ENCODE measurements around the gene NOC4L.

The NOC4L gene

GRCh38 chr12:132199526-132200319, 55.5 kb downstream of the NOC4L start:
- H3K9ac ChIP-seq (ENCODE audit: insufficient read length, low read depth), result no peak overlapping the region
- no peaks in the 10 kb centered on the region for H3K36me3 ChIP-seq (ENCODE audit: insufficient read depth, insufficient read length, low read length)
- H3K4me3 ChIP-seq (ENCODE audit: insufficient read length, low read depth), result no peak overlapping the region
- TF ChIP-seq YY1 (IDR thresholded peaks at IDR 0.05; ENCODE audit: insufficient read depth, insufficient read length), result no peak
- TF ChIP-seq SUZ12 (IDR thresholded peaks at IDR 0.05; ENCODE audit: extremely low read depth, insufficient read depth, insufficient read length), result no peak
- TF ChIP-seq ZNF274 (IDR thresholded peaks at IDR 0.05; ENCODE audit: low read depth, low read length), result no peak
- no peaks in the 10 kb centered on the region for H3K9me3 ChIP-seq (ENCODE audit: insufficient read depth, low read length)
- no peak for DNase-seq (ENCODE audit: low read depth, low spot score)
- peaks cover 71% of the 10 kb centered on the region for H3K27me3 ChIP-seq (ENCODE audit: insufficient read depth, insufficient read length)
- peaks cover 2% of the 10 kb centered on the region for H3K4me1 ChIP-seq (ENCODE audit: insufficient read depth, insufficient read length)

GRCh38 chr12:132200800-132201199, 56.5 kb downstream of the NOC4L start:
- Histone ChIP-seq H3K27me3 (ENCODE audit: insufficient read depth, insufficient read length) (peaks cover 76% of the 10 kb centered on the region), H3K9me3 (ENCODE audit: insufficient read depth, low read length) (no peaks in the 10 kb centered on the region), H3K4me1 (ENCODE audit: insufficient read depth, insufficient read length) (peaks cover 2% of the 10 kb centered on the region), H3K9ac (ENCODE audit: insufficient read length, low read depth) (no peak overlapping the region), H3K4me3 (ENCODE audit: insufficient read length, low read depth) (no peak overlapping the region), H3K36me3 (ENCODE audit: insufficient read depth, insufficient read length, low read length) (no peaks in the 10 kb centered on the region)
- no peak for TF ChIP-seq YY1 (IDR thresholded peaks at IDR 0.05; ENCODE audit: insufficient read depth, insufficient read length)
- no peak for TF ChIP-seq SUZ12 (IDR thresholded peaks at IDR 0.05; ENCODE audit: extremely low read depth, insufficient read depth, insufficient read length)
- TF ChIP-seq ZNF274 (IDR thresholded peaks at IDR 0.05; ENCODE audit: low read depth, low read length), result no peak
- DNase-seq (ENCODE audit: low read depth, low spot score), result no peak

GRCh38 chr12:132201391-132202120, 57.3 kb downstream of the NOC4L start:
- Histone ChIP-seq H3K36me3 (ENCODE audit: insufficient read depth, insufficient read length, low read length) (no peaks in the 10 kb centered on the region), H3K4me1 (ENCODE audit: insufficient read depth, insufficient read length) (peaks cover 2% of the 10 kb centered on the region), H3K9ac (ENCODE audit: insufficient read length, low read depth) (no peak overlapping the region), H3K27me3 (ENCODE audit: insufficient read depth, insufficient read length) (peaks cover 75% of the 10 kb centered on the region), H3K4me3 (ENCODE audit: insufficient read length, low read depth) (no peak overlapping the region), H3K9me3 (ENCODE audit: insufficient read depth, low read length) (no peaks in the 10 kb centered on the region)
- no peak for TF ChIP-seq YY1 (IDR thresholded peaks at IDR 0.05; ENCODE audit: insufficient read depth, insufficient read length)
- no peak for TF ChIP-seq SUZ12 (IDR thresholded peaks at IDR 0.05; ENCODE audit: extremely low read depth, insufficient read depth, insufficient read length)
- TF ChIP-seq ZNF274 (IDR thresholded peaks at IDR 0.05; ENCODE audit: low read depth, low read length), result no peak
- DNase-seq (ENCODE audit: low read depth, low spot score), result no peak

Data from NT2/D1 (cell line).